ENCODE data around the gene EBF4.

DNA sequence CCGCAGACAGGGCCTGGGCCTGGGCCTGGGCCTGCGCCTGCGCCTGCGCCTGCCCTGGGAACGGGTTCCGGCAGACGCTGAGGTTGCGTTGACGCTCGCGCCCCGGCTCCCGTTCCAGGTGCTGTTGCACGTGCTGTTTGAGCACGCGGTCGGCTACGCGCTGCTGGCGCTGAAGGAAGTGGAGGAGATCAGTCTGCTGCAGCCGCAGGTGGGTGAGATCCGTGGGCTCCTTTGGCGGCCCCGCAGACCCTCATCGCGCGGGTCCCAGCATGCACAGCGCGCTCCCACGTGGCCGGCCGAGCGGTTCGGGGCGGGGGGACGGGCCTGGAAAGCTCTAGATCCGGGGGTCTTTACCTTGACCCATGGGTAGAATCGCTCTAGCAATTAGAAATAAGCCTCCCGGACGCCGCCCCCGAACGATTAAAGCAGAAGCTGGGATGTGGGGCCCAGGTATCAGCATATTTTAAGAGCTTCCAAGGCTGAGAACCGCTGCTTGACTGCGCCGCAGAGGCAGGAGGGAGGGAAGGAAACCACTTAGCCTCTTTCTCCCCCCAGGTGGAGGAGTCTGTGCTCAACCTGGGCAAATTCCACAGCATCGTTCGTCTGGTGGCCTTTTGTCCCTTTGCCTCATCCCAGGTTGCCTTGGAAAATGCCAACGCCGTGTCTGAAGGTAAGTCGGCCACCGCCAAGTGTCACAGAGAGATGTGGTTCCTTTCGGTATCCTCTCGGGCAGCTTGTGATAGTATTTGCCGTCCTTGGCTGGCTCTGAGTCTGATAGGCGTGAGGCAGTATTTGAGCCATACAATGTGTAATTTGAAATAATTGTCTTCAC lies 39.6 kb upstream of the EBF4 start:
- TF ChIP-seq, protein P1, sequence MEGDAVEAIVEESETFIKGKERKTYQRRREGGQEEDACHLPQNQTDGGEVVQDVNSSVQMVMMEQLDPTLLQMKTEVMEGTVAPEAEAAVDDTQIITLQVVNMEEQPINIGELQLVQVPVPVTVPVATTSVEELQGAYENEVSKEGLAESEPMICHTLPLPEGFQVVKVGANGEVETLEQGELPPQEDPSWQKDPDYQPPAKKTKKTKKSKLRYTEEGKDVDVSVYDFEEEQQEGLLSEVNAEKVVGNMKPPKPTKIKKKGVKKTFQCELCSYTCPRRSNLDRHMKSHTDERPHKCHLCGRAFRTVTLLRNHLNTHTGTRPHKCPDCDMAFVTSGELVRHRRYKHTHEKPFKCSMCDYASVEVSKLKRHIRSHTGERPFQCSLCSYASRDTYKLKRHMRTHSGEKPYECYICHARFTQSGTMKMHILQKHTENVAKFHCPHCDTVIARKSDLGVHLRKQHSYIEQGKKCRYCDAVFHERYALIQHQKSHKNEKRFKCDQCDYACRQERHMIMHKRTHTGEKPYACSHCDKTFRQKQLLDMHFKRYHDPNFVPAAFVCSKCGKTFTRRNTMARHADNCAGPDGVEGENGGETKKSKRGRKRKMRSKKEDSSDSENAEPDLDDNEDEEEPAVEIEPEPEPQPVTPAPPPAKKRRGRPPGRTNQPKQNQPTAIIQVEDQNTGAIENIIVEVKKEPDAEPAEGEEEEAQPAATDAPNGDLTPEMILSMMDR (conservative IDR thresholded peaks at IDR 0.05) = no peak
- peak; percentile 6; the same call in 1 of the 2 replicates for TF ChIP-seq ZFX (IDR thresholded peaks at IDR 0.05)

Data from C4-2B (cell line).